MM.1S (cell line): Measurements from ENCODE around the gene SMAD7.

Experiments used
- CTCF ChIP-seq: fragments of 300-600 bp; sonication (generic); IDR thresholded peaks from 2 replicates; pipeline ENCODE4 v1.5.1; 2016; ENCODE audit warnings: antibody characterized with exemption, low read length, mixed read lengths
- EZH2 ChIP-seq: fragments of 300-600 bp; sonication (generic); optimal IDR thresholded peaks from 2 replicates; pipeline ENCODE3; 2017; ENCODE audit warnings: low read depth, mild to moderate bottlenecking, antibody characterized with exemption, low read length, mixed read lengths
- EZH2phosphoT487 ChIP-seq: fragments of 300-600 bp; sonication (generic); IDR thresholded peaks from 2 replicates; pipeline ENCODE4 v1.6.1; 2018; ENCODE audit warnings: antibody characterized with exemption, low read length

- TF ChIP-seq CTCF (no peak), EZH2 (no peak), EZH2phosphoT487 (no peak)
Measured at GRCh38 chr18:48876590-48876989, 74.2 kb downstream of the SMAD7 start.
